ENCODE data around the gene EFCAB6. TPM values are rescaled to one million over a fixed set of nuclear protein-coding genes. Genes with fewer than 3 reads are reported as not detected.

EFCAB6 gene
- total RNA-seq, 1 donor from 2014 or later, result 1.1 TPM

DNA sequence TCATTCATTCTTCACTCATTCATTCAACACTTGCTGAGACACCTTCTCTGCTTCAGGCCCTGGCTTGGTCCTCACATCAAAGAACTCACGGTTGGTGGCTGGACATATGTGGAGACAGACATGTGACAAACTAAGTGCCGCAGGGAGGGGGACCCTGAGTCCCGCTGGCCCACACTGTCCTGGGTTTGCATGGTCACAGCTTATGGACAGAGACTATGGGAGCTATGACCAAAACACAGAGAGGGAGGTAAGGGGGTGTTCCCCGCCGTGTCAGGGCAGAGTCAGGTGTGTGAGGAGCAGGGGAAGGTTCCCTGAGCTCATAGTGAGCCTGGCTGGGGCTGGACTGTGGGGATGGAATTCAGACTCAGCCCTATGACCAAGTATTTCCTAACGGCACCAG, 277.2 kb downstream of the EFCAB6 start:
- H3K4me3 Mint-ChIP-seq (ENCODE audit: unreplicated experiment), result no peak overlapping the region
- peaks cover 10% of the 10 kb centered on the region for H3K27me3 Mint-ChIP-seq (ENCODE audit: low read depth)
- TF ChIP-seq, protein P1, sequence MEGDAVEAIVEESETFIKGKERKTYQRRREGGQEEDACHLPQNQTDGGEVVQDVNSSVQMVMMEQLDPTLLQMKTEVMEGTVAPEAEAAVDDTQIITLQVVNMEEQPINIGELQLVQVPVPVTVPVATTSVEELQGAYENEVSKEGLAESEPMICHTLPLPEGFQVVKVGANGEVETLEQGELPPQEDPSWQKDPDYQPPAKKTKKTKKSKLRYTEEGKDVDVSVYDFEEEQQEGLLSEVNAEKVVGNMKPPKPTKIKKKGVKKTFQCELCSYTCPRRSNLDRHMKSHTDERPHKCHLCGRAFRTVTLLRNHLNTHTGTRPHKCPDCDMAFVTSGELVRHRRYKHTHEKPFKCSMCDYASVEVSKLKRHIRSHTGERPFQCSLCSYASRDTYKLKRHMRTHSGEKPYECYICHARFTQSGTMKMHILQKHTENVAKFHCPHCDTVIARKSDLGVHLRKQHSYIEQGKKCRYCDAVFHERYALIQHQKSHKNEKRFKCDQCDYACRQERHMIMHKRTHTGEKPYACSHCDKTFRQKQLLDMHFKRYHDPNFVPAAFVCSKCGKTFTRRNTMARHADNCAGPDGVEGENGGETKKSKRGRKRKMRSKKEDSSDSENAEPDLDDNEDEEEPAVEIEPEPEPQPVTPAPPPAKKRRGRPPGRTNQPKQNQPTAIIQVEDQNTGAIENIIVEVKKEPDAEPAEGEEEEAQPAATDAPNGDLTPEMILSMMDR (IDR thresholded peaks at IDR 0.05), result no peak
- no peak overlapping the region for H3K27ac Mint-ChIP-seq (ENCODE audit: unreplicated experiment)
- DNase-seq (ENCODE audit: low spot score), result no peak
- peaks cover 2% of the 10 kb centered on the region for H3K9me3 Mint-ChIP-seq (ENCODE audit: low read depth)
- no peaks in the 10 kb centered on the region for H3K4me1 Mint-ChIP-seq (ENCODE audit: low read depth)
- peaks cover 2% of the 10 kb centered on the region for H3K36me3 Mint-ChIP-seq (ENCODE audit: low read depth)

DNA sequence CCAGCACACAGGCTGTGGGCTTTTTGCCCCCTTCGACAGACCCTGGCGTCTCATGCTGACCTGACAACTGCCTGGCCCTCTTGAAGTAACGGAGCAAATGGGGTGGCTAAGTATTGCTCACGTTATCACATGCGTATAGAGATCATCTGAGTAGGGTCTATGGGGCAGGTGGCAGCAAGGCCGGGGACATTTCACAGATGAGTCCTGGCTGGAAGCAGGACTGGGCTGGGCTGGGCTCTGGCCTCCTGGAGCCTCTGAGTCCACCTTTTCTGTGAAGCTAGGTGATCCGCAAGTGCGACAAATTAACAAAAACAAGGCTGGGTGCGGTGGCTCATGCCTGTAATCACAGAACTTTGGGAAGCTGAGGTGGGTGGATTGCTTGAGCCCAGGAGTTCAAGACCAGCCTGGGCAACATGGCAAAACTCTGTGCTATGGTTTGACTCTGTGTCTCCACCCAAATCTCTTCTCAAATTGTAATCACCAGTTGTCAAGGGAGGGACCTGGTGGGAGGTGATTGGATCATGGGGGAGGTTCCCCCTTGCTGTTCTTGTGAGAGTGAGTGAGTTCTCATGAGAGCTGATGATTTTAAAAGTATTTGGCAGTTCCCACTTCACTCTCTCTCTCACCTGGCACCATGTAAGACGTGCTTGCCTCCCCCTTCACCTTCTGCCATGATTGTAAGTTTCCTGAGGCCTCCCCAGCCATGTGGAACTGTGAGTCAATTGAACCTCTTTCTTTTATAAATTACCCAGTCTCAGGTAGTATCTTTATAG, 278.3 kb downstream of the EFCAB6 start:
- Mint-ChIP-seq H3K9me3 (ENCODE audit: low read depth) (peaks cover 2% of the 10 kb centered on the region), H3K4me3 (ENCODE audit: unreplicated experiment) (no peak overlapping the region), H3K27ac (ENCODE audit: unreplicated experiment) (no peak overlapping the region), H3K4me1 (ENCODE audit: low read depth) (no peaks in the 10 kb centered on the region), H3K36me3 (ENCODE audit: low read depth) (peaks cover 2% of the 10 kb centered on the region), H3K27me3 (ENCODE audit: low read depth) (peaks cover 9% of the 10 kb centered on the region)
- TF ChIP-seq, protein P1 (IDR thresholded peaks at IDR 0.05), result no peak
- DNase-seq (ENCODE audit: low spot score), result no peak

DNA sequence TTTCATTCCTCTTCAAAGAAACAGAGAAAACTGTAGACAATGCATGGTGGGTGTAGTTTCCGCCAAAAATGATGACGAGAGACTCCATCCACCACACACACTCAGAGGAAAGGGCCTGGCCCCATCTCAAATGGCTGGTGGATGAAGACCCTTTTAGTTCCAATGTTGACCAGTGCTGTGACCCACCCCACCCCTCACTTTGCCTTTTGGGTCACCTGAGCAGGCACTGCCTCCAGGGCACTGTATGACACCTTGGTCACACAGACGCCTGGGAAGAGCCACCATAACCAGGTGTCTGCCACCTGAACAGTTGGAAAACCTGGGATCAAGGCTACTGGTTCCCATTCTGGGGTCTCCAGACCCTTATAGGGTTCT, 279.0 kb downstream of the EFCAB6 start:
- H3K36me3 Mint-ChIP-seq (ENCODE audit: low read depth), result peaks cover 2% of the 10 kb centered on the region
- H3K27ac Mint-ChIP-seq (ENCODE audit: unreplicated experiment), result no peak overlapping the region
- no peak for DNase-seq (ENCODE audit: low spot score)
- H3K27me3 Mint-ChIP-seq (ENCODE audit: low read depth), result peaks cover 7% of the 10 kb centered on the region
- H3K4me3 Mint-ChIP-seq (ENCODE audit: unreplicated experiment), result no peak overlapping the region
- no peaks in the 10 kb centered on the region for H3K4me1 Mint-ChIP-seq (ENCODE audit: low read depth)
- TF ChIP-seq, protein P1 (IDR thresholded peaks at IDR 0.05), result no peak
- H3K9me3 Mint-ChIP-seq (ENCODE audit: low read depth), result peaks cover 2% of the 10 kb centered on the region

DNA sequence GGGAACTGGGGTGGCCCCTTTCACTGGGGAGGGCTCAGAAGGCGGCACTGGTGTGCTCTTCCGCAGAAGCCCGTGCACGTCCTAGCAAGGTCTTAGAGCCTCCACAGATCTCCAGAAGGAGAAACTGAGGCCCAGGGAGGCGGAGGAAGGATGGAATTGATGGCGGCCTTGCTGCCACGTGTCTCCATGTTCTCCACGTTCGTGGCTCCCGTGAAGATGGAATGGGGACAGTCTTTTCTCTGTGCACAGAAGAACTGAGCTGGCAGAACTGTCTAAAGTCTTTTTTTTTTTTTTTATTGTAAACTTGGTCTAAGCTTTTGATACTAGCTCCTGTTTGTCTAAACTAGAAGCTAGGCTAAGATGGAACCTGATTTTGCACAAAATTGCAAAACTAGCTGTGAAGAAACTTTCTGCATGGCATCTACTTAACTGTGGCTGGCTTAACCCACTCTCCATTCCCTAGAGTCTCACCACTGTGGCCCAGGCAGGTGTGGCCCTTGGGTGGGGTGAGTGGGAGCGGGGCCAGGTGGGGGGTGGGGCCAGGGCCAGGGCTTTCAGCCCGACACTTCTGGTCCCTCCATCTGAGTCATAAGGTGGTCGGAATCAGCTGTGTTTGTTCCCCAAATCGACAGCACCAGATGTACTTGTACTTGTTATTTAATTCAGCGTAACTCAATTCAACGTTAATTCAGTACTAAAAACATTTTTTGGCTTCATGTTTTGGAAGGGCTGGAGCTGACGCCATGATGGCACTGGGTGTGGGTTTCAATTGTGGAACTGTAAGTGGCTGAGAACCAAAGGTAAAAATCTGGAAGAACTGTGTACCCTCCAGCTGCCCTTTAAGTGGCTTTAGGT, 279.6 kb downstream of the EFCAB6 start:
- Mint-ChIP-seq H3K4me3 (ENCODE audit: unreplicated experiment) (no peak overlapping the region), H3K4me1 (ENCODE audit: low read depth) (no peaks in the 10 kb centered on the region), H3K36me3 (ENCODE audit: low read depth) (peaks cover 2% of the 10 kb centered on the region), H3K9me3 (ENCODE audit: low read depth) (peaks cover 2% of the 10 kb centered on the region), H3K27me3 (ENCODE audit: low read depth) (peaks cover 4% of the 10 kb centered on the region), H3K27ac (ENCODE audit: unreplicated experiment) (no peak overlapping the region)
- no peak for DNase-seq (ENCODE audit: low spot score)
- TF ChIP-seq, protein P1 (IDR thresholded peaks at IDR 0.05), result no peak

DNA sequence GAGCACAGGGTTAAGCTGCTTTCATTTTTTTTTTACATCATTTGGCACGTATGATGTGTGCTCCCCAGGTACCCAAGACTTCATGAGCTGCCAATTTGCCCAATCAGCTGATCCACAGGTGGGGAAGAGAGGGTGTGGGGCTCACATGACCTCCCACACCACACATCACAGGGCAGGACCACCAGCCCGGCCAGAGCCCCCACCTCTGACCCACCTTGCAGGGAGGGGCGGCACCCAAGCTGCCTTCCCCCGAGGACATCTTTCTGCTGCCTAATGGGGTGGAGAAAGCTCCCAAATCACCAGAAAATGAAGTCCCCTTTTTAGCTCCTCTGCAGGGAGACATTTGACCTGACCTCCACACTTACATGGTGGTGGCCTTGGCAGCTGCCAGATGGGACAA, 280.5 kb downstream of the EFCAB6 start:
- peaks cover 2% of the 10 kb centered on the region for H3K36me3 Mint-ChIP-seq (ENCODE audit: low read depth)
- H3K27ac Mint-ChIP-seq (ENCODE audit: unreplicated experiment), result no peak overlapping the region
- TF ChIP-seq, protein P1 (IDR thresholded peaks at IDR 0.05), result no peak
- peaks cover 4% of the 10 kb centered on the region for H3K27me3 Mint-ChIP-seq (ENCODE audit: low read depth)
- H3K4me3 Mint-ChIP-seq (ENCODE audit: unreplicated experiment), result no peak overlapping the region
- peaks cover 2% of the 10 kb centered on the region for H3K9me3 Mint-ChIP-seq (ENCODE audit: low read depth)
- no peak for DNase-seq (ENCODE audit: low spot score)
- H3K4me1 Mint-ChIP-seq (ENCODE audit: low read depth), result no peaks in the 10 kb centered on the region

All from chondrocyte (in vitro differentiated cells).